Measurements from ENCODE around the gene TMEM44.

Gene TMEM44

DNA sequence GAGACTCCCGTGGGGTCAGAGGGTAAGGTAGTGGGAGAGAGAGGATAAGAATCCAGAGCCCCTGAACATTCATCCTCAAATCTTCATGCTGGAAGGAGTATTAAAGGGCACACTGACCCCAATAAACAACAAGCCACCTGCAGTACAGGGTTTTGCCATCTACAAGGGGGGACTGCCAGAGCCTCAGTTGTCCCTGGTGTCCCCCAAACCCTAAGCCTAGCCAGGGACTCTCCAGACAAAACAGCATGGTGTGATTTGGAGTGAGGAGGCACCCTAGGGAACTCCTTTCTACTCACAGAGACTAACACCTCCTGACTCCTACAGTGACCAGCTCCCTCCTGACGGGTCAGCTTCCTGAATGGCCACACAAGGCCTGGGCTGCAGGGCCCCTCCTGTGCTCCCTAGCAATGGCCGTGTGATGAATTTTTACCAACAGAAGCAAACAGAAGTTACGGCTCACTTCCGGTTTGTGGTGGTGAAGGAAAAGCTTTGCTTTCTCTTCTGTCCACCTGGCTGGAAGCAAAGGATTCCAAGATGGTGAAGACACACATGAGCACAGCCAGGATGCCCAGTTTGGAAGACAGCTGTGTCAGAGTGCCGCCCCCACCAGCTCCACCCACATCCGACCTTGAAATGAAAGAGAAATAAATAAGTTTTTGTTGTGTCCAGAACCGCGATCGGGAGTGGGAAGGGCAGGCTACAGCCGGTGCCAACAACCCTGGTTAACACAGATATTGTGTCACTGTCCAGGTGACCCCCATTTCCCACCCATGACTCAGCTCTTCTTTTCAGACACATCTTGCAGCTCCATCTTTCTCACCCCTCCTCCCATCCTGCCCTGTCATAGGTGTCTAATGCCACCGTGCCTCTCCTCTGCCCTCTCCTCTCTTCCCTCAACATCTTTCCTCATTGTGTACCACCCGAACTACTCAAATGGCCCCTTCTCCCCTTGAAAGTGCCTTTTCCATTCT lies 76.8 kb downstream of the TMEM44 start:
- H3K4me3 ChIP-seq (ENCODE audit: low read depth, low read length), result peak overlapping the region; percentile 12

DNA sequence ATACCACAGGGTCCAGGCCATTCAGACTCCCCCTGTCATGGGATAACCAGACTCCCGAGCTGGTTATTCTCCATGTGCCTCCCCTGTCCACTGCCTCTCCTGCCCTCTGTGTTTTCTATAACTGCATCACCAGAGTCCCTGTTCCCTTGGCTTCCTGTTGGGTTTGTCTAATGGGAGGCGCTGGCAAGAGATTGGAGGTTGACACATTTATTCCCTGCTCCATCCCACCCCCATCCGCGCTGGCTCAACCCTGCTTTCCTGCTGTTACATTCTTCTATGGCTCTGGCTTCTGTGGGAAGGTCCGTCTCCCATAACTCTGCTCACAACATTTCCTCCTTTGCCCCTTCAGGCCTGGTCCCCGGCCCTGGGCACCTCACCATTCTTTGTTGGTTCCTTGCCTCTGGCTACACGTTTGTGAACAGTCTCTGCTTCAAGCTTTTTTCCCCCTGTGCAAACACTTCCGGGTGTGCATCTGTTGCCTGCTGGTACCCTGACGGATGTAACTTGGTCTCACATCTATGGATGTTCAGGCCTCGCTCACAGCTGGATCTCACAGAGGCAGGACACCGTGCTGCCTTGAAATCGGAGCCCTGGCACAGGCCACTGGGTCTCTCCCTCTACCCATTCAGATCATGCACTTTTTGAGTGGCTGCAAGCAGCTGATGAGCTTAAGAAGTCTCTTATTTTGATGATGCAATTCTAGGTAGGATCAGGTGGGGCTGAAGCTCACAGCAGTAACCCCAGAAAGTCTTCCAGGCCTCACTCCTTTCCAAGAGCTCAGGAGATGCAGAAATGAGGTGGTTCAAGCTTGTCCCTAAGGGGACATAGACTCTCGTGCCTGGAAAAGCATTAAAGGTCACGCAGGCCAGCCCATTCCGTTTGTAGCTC lies 77.8 kb downstream of the TMEM44 start:
- TF ChIP-seq CTCF (conservative IDR thresholded peaks at IDR 0.05; ENCODE audit: low read depth, low read length), result no peak

More for the DNA sequence above, 76.8 kb downstream of the TMEM44 start:
- peak; percentile 42 for DNase-seq (ENCODE audit: low read depth)
- no peak for TF ChIP-seq CTCF (conservative IDR thresholded peaks at IDR 0.05; ENCODE audit: low read depth, low read length)

GRCh38 chr3:194554473-194555123 lies 78.6 kb downstream of the TMEM44 start:
- no peak for TF ChIP-seq CTCF (conservative IDR thresholded peaks at IDR 0.05; ENCODE audit: low read depth, low read length)
- no peak for DNase-seq (ENCODE audit: low read depth)
- H3K4me3 ChIP-seq (ENCODE audit: low read depth, low read length), result no peak overlapping the region

More for the DNA sequence above, 77.8 kb downstream of the TMEM44 start:
- H3K4me3 ChIP-seq (ENCODE audit: low read depth, low read length), result no peak overlapping the region
- no peak for DNase-seq (ENCODE audit: low read depth)

DNA sequence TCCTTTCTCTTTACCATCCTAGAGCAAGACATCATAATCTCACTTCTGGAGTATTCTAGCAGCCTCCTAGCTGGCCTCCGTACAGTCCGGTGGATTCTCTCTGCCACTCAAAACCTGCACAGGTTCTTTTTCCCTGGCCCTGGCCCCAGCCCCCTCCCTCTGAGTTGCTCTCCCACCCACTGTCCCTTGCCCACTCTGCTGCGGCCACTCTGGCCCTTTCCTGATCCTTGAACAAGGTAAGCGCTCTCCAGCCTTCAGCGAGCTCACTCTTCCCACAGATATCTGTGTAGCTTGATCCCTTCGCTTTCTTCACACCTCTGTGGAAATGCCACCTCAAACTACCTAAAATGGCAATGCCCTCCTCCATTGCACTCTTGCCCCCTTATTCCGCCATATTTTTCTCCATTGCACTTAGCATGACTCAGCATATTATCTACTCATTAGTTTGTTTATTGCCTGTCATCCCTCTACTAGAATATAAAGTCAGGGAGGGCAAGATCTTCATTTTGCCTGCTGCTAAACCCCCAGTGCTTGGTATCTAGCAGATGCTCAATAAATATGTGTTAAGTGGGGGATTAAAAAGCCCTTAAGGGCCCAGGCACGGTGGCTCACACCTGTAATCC lies 80.8 kb downstream of the TMEM44 start:
- no peak for TF ChIP-seq CTCF (conservative IDR thresholded peaks at IDR 0.05; ENCODE audit: low read depth, low read length)
- DNase-seq (ENCODE audit: low read depth), result no peak

DNA sequence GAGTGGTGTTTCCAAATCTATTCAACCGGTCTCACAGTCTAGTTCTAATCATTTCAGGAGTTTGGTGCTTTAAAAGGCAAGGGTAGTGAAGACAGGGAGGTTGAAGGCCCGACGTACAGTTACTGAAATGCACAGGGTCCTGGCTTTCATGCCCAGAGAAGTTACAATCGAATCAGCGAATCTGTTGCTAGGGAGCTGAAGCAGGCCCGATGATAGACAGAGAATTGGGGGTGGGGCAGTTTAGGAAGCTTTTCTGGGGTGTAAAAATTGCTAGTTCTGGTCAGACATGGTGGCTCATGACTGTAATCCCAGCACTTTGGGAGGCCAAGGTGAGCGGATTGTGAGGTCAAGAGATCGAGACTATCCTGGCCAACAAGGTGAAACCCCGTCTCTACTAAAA lies 83.4 kb downstream of the TMEM44 start:
- no peak for DNase-seq (ENCODE audit: low read depth)
- no peak for TF ChIP-seq CTCF (conservative IDR thresholded peaks at IDR 0.05; ENCODE audit: low read depth, low read length)
- H3K4me3 ChIP-seq (ENCODE audit: low read depth, low read length), result no peak overlapping the region

More for the DNA sequence above, 80.8 kb downstream of the TMEM44 start:
- no peak overlapping the region for H3K4me3 ChIP-seq (ENCODE audit: low read depth, low read length)
